Hematopoietic multipotent progenitor cell treated with erythropoietin and hydrocortisone succinate and interleukin-3 and kit ligand, for 15 days (in vitro differentiated cells): ENCODE results near the gene QDPR.
"Not testable (repeated sequence)": the region's sequence is repeated elsewhere in the genome, so short reads cannot be mapped to it uniquely, and the experiment has no call there.

Source experiments
- DNase-seq: peaks from one replicate; pipeline ENCODE4 v3.0.0-alpha.2; 2015; ENCODE audit warnings: low spot score

The QDPR gene

DNA sequence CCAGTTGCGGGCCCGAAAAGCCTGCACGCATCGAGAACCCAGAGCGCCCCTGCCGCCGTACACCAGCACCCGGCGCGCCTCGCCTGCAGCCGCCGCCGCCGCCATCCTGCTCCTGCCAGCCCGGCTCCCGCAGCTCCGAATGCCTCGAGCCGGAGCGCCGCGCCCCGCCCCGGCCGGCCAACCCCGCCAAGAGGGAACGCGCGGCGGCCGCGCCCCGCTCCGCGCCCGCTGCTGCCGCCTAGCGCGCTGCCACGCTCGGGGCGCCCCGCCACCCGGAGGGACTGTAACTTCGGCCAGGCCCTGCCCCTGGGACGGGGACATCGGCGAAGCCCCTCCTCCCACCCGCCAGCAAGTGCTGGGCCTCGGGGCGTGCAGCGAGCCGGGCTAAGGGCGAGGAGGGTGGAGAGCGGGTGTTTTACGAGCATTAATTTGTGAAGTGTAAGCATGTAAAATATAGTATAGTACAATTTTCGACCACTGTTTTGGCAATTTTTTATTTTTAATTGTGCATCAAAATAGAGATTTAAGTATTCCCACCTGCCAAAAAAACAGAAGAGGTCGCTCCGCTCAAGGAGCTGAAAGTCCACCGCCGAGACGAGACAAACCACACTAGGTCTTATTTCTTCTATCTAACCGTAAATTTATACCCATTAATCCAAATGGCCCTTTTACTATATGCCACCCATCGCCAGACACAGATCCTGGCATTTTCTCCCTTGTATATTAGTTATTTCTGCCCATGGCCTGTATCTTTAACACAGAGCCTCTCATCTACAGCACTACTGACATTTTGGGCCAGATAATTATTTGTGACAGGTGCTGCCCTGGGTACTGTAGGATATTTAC is at the start of gene QDPR:
Gene QDPR (minus strand): TSS at position 141 of the 846 bp plus-strand sequence. CDS start 36 bp downstream, at position 105.
- DNase-seq, result peak; percentile 68

DNA sequence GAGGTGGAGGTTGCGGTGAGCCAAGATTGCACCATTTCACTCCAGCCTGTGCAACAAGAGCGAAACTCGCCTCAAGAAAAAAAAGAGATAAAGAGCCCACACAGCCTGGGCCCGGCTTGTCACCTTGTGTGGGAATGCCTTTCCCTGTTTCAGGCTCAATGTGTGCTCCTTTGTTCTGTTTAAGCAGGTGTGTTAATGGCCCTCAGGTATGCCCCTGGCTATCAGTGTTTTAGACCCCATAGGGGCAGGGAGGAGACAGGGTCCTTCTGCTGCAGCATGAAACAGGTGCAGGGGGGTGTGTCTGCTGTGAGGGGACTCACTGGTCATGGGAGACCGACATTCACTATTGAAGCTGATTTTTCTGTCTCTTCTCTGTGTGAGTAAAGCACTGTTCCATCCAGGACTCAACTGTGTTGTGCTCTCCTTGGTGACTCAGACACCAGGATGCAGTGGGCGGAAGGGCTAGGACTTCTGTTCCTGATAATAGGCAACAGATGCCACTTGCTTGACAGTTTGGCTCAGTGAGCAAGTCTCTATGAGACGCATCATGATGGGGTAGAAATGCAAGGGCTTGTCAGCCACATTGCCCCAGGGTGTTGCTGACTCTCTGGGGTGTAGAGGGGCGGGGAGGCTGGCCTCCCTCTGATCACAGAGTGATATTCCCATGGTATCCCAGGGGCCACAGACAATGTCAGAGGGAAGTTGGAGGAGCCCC is 49.5 kb upstream of the QDPR start:
- no peak for DNase-seq

DNA sequence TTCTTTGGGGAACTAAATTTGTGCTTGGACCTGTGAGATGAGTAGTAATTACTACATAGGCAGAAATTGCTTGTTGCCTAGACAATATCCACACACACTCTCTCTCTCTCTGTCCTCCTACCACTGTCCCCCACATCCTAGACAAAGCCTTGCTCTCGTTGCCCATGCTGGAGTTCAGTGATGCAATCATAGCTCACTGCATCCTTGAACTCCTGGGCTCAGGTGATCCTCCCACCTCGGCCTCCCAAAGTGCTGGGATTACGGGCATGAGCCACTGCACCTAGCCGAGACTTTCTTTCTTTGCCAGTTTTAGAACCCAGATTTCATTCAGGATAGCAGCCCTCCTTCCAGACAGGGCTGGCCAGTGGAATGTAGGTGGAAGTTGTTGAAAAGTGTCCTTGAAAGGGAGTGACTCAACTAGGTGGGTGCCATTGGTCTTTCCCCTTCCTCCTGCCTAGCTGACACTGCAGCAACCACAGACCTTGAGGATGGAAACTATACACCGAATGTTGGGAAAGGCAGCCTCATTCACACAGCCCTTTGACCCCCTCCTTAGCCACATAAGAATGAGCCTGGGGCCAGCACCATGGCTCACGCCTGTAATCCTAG is 48.3 kb upstream of the QDPR start:
- no peak for DNase-seq

DNA sequence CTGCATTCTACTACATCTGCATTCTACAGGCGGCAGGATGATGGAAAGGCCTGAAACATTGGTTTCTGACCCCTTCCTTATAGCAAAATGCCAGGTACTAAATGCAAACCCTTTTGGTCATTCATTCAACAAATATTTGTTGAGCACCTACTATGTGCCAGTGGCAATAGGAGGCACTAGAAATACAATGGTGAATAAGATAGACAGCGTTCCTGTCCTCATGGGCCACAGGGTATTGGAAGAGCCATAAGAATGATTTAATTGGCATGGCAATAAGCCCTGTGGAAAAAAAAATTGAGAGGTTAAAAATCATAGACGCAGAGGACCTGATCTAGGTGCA is 47.8 kb upstream of the QDPR start:
- no peak for DNase-seq

DNA sequence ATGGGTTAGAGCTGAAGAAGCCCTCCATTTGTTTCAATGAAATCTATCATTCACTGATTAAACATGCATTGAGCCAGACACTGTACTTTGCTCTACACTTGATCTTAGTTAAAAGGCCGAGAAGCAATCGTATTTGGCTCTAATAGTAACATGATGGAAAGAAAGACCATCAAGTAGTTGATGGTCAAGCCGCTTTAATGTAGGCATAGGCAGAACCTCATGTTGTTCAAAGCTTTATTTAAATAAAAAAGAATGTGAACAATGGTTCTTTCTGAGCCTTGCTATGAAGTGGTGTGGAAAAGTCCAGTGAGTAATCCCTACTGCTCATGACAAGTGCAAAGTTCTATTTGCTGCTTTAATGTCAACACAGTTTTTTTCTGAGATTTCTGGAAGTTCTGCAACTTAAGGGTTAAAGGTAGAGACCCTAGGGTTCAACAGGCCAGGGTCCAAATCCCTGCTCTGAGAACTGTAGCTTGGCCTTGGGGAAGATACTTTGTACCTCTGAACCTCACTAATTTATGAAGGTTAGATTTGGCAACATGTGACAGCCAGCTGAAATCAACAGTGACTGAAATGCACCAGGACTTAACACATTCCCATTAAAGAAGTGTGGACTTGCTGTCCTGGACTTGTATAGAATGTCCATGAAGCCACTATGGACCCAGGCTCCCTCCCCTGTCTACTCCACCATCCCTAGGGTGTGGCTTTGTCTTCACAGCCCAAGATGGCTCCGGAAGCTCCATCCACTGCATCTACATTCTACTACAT is 47.2 kb upstream of the QDPR start:
- no peak for DNase-seq

DNA sequence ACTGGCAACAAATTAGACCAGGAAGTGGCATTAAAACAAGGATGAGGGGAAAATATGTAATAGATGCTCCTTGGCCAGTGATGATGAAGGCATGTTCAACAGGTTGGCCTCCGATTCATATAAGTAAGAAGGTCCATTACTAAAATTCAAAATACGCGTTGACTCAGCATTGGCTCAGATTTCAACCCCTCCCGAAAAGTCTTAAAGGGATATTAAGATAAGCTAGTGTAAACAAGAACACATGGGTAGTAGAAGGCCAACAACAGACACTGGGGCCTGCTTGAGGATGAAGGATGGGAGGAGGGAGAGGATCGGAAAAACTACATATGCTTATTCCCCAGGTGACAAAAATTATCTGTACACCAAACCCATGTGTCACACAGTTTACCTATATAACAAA is 46.0 kb upstream of the QDPR start:
- no peak for DNase-seq

DNA sequence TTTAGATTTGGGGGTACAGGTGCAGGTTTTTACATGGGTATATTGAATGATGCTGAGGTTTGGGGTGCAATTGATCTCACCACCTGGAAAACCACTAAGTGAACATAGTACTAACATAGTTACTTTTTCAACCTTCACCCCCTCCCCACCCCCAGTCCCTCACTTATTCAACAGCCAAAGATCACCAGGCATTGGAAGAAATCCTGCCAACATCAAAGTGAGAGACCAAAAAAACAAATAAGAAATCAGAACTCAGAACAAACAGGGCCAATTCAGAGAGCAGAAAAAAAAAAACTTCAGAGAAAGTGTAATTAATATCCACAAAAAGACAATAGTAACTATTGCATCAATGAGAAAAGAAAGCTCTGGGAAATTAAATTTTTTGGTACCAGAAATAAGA is 44.6 kb upstream of the QDPR start:
- DNase-seq, result no peak

DNA sequence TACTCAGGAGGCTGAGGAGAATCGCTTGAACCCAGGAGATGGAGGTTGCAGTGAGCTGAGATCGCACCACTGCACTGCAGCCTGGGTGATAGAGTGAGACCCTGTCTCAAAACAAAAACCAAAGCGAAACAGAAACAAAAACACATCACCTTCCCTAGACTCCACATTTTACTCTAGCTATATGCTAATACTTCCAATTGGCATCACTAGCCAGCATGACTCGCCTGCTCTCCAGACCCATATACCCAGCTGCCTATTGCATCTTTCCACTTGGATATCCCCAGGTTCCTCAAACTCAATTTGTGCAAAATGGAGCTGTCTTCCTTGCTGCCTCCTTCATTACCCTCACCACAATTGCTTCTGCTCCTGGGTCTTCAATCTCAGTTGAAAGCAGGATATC is 42.7 kb upstream of the QDPR start:
- no peak for DNase-seq

DNA sequence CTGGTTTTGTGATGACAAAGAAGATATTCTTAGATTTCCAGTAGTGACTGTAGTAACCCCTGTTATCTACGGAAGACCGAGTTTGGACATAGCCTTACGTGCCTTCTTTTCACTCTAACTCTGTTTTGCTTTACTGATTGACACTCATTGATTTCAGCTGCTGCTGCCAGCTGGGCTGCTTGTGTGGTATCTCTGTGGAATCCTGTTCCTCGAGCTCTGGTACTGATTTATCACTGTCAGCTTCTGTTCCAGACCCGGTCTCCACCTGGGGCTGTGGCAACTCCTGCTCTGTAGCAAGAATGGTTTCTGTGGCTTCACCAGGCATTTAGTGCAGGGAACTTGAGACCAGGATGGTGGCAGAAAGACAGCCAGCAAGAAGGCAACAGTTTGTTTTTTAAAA is 40.5 kb upstream of the QDPR start:
- no peak for DNase-seq

DNA sequence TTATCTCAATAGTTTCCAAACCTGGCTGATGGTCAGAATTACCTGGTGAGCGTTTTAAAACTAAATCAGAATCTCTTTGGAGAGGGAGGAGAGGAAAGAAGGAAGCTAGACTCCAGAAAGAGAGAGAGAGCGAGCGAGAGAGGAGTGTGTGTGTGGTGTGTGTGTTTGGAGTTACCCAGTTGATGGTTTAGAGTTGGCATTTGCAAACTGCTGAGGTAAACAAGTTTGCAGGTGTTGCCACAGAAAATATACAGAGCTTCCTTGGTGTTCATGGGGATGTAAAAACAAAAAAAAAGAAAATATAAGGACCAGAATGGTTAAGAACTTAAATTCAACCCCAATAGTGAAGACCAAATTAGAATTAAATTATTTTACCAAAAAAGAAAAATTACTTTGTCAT is 38.7 kb upstream of the QDPR start:
- no peak for DNase-seq

DNA sequence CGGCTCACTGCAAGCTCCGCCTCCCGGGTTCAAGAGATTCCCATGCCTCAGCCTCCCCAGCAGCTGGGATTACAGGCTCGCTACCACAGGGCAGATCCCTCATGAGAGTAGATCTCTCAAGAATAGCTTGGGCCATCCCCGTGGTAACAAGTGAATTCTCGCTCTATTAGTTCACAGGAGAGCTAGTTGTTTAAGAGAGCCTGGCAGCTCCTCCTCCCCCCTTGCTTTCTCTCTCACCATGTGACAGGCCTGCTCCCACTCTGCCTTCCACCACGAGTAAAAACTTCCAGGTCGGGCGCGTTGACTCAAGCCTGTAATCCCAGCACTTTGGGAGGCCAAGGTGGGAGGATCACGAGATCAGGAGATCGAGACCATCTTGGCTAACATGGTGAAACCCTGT is 34.8 kb upstream of the QDPR start:
- no peak for DNase-seq

DNA sequence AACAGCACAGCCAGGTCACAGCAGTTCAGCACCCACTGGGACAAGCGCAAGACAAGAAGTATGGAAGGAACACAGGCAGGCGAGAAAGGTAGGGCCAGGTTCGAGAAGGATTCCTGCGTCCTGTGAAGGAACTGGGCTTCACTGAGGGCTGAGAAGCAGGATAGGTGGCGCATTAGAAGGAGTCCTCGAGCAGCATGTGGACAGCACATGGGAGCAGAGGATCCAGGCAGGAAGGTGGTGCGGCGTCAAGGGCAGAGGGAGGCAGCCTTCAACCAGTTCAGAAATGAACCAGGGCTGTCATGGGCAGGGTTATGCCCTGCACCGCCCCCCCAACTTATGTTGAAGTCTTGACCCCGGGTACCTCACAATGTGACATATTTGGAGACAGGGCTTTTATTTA is 34.3 kb upstream of the QDPR start:
- DNase-seq, result no peak

DNA sequence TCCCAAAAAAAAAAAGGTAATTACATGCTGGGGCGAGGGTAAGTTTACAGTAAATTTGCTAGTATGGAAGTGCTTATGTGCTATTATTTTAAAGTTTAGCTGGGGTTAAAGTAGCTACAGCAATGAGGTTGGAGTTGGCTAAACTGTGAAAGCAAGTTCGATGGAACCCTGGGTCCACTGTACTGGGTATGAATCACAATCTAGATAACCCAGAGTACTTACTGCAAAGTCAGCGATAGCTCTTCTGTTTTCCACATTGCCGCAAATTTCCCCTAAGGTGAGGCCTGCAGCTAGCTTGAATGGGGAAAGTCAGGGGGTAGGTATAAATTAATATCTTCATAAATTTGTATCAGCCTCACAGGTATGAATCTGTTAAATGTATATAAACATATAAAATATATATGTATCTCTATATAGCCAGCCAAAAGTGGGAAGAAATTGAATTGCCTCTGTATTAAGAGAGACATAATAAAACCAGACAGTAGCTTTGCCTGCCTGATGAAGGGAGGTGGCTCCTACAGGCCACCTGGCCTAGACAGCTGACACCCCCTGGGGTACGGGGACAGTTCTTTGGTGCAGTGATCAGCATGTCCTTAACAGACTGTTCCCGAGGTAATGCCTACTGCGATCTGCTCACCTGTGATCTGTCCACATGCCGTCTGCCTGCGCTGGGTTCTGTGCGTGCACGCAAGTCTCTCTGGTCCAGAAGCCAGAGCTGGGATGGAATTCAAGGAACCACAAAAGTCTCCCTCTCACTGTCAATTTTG is 33.7 kb upstream of the QDPR start:
- DNase-seq, result no peak

DNA sequence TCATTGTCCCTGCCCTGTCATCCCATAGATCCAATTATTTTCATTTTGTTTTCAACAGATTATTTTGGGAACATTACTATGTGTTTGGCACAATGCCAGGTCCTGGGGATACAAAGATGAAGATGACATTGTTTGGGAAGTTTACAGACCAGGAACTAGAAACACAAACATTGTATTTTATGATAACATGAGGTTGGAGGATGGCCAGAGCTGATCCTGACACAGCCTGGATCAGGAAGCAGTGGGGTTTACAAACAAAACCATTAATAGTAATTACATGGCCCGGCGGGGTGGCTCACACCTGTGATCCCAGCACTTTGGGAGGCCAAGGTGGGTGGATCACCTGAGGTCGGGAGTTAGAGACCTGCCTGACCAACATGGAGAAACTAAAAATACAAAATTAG is 32.9 kb upstream of the QDPR start:
- no peak for DNase-seq

DNA sequence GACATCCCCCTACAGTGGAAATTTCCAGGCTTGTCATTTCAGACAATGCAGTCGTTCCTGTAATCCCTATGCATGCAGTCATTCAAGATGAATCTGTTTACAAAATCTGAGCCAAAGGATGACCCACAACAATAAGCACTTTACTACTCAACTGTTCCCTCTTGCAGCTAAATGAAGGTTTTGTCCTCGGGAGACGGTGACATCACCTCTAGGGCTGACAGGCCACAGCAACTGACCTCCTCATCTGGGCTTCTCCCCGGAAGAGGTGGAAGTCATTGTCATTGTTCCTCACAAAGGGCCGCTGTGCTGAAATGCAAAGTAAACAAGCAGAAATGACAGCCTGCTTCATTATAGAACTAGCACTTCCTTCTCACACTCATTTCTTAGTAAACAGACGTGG is 32.3 kb upstream of the QDPR start:
- DNase-seq, result no peak

DNA sequence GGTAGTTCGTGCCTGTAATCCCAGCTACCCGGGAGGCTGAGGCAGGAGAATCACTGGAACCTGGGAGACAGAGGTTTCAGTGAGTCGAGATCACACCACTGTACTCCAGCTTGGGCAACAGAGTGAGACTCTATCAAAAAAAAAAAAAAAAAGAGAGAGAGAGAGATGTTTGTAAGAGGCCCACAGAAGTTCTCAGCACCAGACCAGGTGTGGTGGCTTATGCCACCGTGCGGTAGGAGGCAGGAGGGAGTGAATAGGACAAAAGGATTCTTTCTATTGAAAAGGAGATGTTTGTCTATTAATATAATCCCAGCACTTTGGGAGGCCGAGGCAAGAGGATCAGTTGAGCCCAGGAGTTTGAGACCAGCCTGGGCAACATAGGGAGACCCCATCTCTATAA is 25.2 kb upstream of the QDPR start:
- DNase-seq, result not testable (repeated sequence)

DNA sequence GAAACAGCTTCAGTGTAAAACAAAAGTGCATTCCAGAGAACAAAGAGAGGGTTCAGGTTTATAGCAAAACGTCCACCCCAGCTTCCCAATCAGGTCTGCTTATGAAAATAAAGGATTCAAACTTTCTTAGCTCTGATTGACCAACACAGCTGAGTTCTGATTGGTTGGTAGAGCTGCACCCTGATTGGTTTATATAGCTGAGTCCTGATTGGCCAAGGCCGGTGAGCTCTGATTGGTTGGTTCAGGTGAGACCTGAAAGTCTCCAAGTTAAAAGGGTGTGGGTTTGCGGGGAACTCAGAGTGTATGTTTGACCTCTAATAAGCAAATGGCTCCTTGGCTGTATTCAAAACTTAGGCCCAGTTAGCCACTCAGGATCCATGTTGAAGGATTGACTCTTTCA is 24.0 kb upstream of the QDPR start:
- DNase-seq, result no peak

DNA sequence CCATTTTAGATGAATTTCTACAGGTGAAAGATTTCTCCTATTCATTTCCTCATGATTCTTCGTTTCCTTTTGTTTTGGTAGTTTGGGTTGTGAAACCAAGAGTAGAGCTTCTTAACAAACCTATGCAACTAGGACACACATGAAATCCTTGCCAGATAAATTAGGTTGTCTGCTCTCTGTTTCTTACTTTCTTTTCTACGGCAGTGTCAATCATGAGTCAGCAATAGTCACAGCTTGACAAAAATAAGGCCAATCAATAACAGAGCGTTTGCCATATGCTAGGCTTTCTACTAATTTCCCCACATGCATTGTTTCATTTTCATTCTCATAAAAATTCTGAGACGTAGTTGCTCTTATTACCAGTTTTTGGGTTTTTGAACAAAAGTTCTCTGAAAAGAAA is 23.4 kb upstream of the QDPR start:
- no peak for DNase-seq

DNA sequence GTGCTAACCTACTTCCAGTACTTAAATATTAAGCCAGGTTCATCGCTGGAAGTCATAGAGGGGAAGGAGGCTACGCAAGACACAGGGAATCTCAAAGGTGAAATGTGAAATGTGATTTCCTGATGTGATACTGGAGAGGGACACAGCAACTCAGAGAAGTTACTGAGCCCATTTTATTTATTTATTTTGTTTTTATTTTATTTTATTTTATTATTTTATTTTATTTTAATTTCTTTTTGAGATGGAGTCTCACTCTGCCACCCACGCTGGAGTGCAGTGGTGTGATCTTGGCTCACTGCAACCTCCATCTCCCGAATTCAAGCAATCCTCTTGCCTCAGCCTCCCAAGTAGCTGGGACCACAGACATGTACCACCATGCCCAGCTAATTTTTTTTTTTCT is 22.8 kb upstream of the QDPR start:
- DNase-seq, result no peak

DNA sequence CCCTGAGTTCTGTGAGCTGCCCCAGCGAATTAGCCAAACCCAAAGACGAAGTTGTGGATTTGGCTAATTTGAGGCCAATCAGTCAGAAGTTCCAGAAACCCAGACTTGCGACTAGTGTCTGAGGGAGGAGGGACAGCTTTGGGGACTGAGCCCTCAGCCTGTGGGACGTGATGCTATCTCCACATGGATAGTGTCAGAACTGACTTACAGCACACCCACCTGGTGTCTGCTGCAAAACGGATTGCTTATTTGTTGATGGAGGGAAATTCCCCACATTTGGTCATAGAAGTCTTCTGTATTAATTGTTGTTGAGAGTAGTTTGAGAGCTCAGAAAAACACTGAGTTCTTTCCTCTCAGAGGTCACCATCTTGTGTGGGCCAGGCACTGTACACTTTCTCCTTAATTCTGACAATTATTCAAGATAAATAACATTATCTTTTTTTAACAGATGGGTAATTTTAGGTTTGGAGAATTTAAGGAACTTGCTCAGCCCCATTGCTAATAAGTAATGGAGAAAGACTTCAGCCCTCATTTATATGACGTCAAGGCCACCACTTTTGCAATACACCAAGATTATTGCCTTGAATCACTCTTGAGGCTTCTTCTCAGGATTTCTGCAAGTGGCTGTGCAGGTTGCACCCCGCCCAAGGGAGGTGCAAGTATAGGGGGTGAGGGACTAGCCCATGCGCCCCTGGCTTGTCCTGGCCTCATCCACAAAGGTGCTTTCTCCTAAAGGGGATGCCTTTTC is 19.8 kb upstream of the QDPR start:
- no peak for DNase-seq

DNA sequence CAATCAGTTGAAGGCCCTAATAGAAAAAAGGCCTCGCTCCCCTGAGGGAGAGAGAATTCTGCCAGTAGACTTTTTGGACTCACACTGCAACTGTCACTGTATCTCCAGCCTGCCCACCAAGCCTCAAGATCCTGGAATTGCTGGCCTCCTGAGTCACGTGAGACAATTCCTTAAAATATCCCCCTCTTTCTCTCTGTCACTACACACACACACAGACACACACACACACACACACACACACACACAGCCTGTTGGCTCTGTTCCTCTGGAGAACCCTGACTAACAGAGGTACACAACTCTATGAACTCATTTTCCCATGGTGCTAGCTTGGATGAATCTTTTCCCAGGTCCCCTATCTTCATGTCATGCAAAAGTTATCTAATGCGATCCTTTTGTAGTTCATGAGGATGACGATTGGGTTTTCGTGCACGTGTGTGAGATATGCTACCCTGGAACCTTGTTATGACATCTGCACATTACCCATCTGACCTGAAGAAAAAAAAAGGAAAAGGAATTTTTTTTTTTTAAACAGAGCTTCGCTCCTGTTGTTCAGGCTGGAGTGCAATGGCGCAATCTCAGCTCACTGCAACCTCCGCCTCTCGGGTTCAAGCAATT is 16.8 kb upstream of the QDPR start:
- no peak for DNase-seq
